Frontal cortex (tissue), 4 donors: Measurements from ENCODE around the gene UBE2V1. TPM values are rescaled to one million over a fixed set of nuclear protein-coding genes. Genes with fewer than 3 reads are reported as not detected.
"Not testable (repeated sequence)": the region's sequence is repeated elsewhere in the genome, so short reads cannot be mapped to it uniquely, and the experiment has no call there.

Source experiments
- DNase-seq, 2 donors: peaks; one replicate each; pipeline ENCODE4 v3.0.0; 2012; ENCODE audit warnings: low spot score in 2 of 2
- FAIRE-seq: peaks from 2 replicates; lab custom pipeline; 2012; peaks lifted over from hg19 to GRCh38; lab: Jason Lieb, UNC
- total RNA-seq: library from RNA; depleted of rRNA; stranded (reverse); fragments of >200 nt; gene quantifications from one replicate; pipeline ENCODE4 v1.2.3, GENCODE V29; 2014
- donor health status: control.
- donor health status: control.
- donor health status: control.

Gene UBE2V1
- total RNA-seq, 1 donor from 2014 or later: 20.0 TPM

GRCh38 chr20:50101281-50101680 is 11.7 kb downstream of the UBE2V1 start:
- no peak for DNase-seq
- FAIRE-seq: no peak

GRCh38 chr20:50100552-50100951 is 12.4 kb downstream of the UBE2V1 start:
- FAIRE-seq: no peak
- DNase-seq: no peak

- DNase-seq (no peak), FAIRE-seq (no peak)
Measured at GRCh38 chr20:50099565-50099991, 13.4 kb downstream of the UBE2V1 start.

GRCh38 chr20:50099113-50099512 is 13.8 kb downstream of the UBE2V1 start:
- FAIRE-seq (no peak), DNase-seq (no peak)

- FAIRE-seq (no peak), DNase-seq (no peak)
Measured at GRCh38 chr20:50098259-50098658, 14.7 kb downstream of the UBE2V1 start.

GRCh38 chr20:50097843-50098242 is 15.1 kb downstream of the UBE2V1 start:
- no peak for DNase-seq
- FAIRE-seq: no peak

GRCh38 chr20:50096237-50096636 is 16.7 kb downstream of the UBE2V1 start:
- DNase-seq (no peak), FAIRE-seq (no peak)

- no peak for FAIRE-seq
- no peak for DNase-seq
Measured at GRCh38 chr20:50095476-50096078, 17.4 kb downstream of the UBE2V1 start.

- no peak for FAIRE-seq
- DNase-seq: no peak
Measured at GRCh38 chr20:50094522-50094921, 18.4 kb downstream of the UBE2V1 start.

GRCh38 chr20:50093240-50093639 is 19.7 kb downstream of the UBE2V1 start:
- no peak for FAIRE-seq
- no peak for DNase-seq

GRCh38 chr20:50092436-50092835 is 20.5 kb downstream of the UBE2V1 start:
- DNase-seq: no peak
- no peak for FAIRE-seq

GRCh38 chr20:50089787-50090177 is 23.2 kb downstream of the UBE2V1 start:
- DNase-seq (no peak), FAIRE-seq (no peak)

- DNase-seq (no peak), FAIRE-seq (no peak)
Measured at GRCh38 chr20:50089140-50089786, 23.7 kb downstream of the UBE2V1 start.

GRCh38 chr20:50088022-50088421 is 24.9 kb downstream of the UBE2V1 start:
- FAIRE-seq (no peak), DNase-seq (no peak)

GRCh38 chr20:50085481-50086365 is 27.2 kb downstream of the UBE2V1 start:
- FAIRE-seq (no peak), DNase-seq (peak; percentile 45 to 75)

GRCh38 chr20:50085146-50085480 is 27.8 kb downstream of the UBE2V1 start:
- no peak for FAIRE-seq
- no peak for DNase-seq

GRCh38 chr20:50083034-50083433 is 29.9 kb downstream of the UBE2V1 start:
- DNase-seq: no peak
- no peak for FAIRE-seq

- not testable (repeated sequence) for DNase-seq, FAIRE-seq
Measured at GRCh38 chr20:50082056-50082455, 30.9 kb downstream of the UBE2V1 start.

GRCh38 chr20:50077818-50078601 is 34.9 kb downstream of the UBE2V1 start:
- DNase-seq (no peak), FAIRE-seq (no peak)

- DNase-seq (no peak), FAIRE-seq (no peak)
Measured at GRCh38 chr20:50073500-50073899, 39.5 kb downstream of the UBE2V1 start.
